H1 (cell line): Measurements from ENCODE around the gene OR51B2. TPM values are rescaled to one million over a fixed set of nuclear protein-coding genes. Genes with fewer than 3 reads are reported as not detected.

Experiments used
- CTCF ChIA-PET: fragments of 300-600 bp; sonication (Branson Sonifier 250); formaldehyde crosslinking; loops from one replicate; lab custom pipeline; 2021; ENCODE audit not compliant: partially characterized antibody; lab: Charles Lee
- POLR2A ChIA-PET: fragments of 300-600 bp; sonication (Branson Sonifier 250); formaldehyde crosslinking; loops from one replicate; lab custom pipeline; 2021; ENCODE audit warnings: inconsistent platforms; ENCODE audit not compliant: partially characterized antibody; lab: Charles Lee
- DNase-seq, 2 experiments: peaks; one replicate each; pipeline versions ENCODE4 v3.0.0 to v3.0.0-alpha.2; 2010 to 2022; ENCODE audit warnings: low spot score in 2 of 2, low read depth in 1 of 2, mixed read lengths in 1 of 2
- FAIRE-seq: peaks from 2 replicates; lab custom pipeline; 2011; peaks lifted over from hg19 to GRCh38; lab: Jason Lieb, UNC
- H2AFZ ChIP-seq: 2 replicates; pipeline ENCODE4 v1.8.1; 2012; ENCODE audit warnings: low read length, inconsistent platforms
- H2AK5ac ChIP-seq: 2 replicates; pipeline ENCODE4 v1.6.1; 2013; ENCODE audit warnings: low read depth, low read length
- H2BK120ac ChIP-seq: replicated peaks from 2 replicates; pipeline ENCODE3; 2013; ENCODE audit warnings: low read depth, low read length, inconsistent platforms
- H2BK12ac ChIP-seq: 2 replicates; pipeline ENCODE4 v1.6.1; 2013; ENCODE audit warnings: low read depth, low read length
- H2BK15ac ChIP-seq: 2 replicates; pipeline ENCODE4 v1.6.1; 2013; ENCODE audit warnings: low read length
- H2BK20ac ChIP-seq: 2 replicates; pipeline ENCODE4 v1.6.1; 2013; ENCODE audit warnings: low read length
- H2BK5ac ChIP-seq: 2 replicates; pipeline ENCODE4 v1.6.1; 2013; ENCODE audit warnings: low read depth, low read length
- H3K14ac ChIP-seq: 2 replicates; pipeline ENCODE4 v1.6.1; 2013; ENCODE audit warnings: inconsistent platforms; ENCODE audit not compliant: insufficient read length
- H3K18ac ChIP-seq: 2 replicates; pipeline ENCODE4 v1.6.1; 2013; ENCODE audit warnings: low read length; ENCODE audit errors: extremely low read depth
- H3K23ac ChIP-seq: 2 replicates; pipeline ENCODE4 v1.6.1; 2013; ENCODE audit warnings: inconsistent platforms; ENCODE audit not compliant: insufficient read length
- H3K23me2 ChIP-seq: 2 replicates; pipeline ENCODE4 v1.6.1; 2013; ENCODE audit warnings: low read depth, low read length
- H3K27ac ChIP-seq: 2 replicates; pipeline ENCODE4 v1.6.1; 2011; ENCODE audit warnings: low read depth, low read length, inconsistent platforms
- H3K27me3 ChIP-seq, 4 experiments: replicated peaks in 1 of 4; 1 replicate in 1 of 4; 2 replicates in 3 of 4; pipeline versions ENCODE4 v1.6.1 to v1.8.1; 2011 to 2013; ENCODE audit warnings: low read length in 3 of 4, mild to moderate bottlenecking in 3 of 4, inconsistent platforms in 2 of 4, mixed read lengths in 2 of 4, moderate library complexity in 1 of 4; ENCODE audit not compliant: control insufficient read depth in 3 of 4, insufficient read depth in 3 of 4; ENCODE audit errors: extremely low read depth in 1 of 4
- H3K36me3 ChIP-seq, 4 experiments: 2 replicates each; pipeline versions ENCODE4 v1.6.1 to v1.8.1; 2011 to 2013; ENCODE audit warnings: mild to moderate bottlenecking in 4 of 4, low read length in 3 of 4, moderate library complexity in 2 of 4, control low read depth in 1 of 4, inconsistent platforms in 1 of 4; ENCODE audit not compliant: insufficient read depth in 4 of 4, control insufficient read depth in 2 of 4
- H3K4ac ChIP-seq: replicated peaks from 2 replicates; pipeline ENCODE3; 2013; ENCODE audit warnings: low read length, low read depth, mixed read lengths, inconsistent platforms; ENCODE audit not compliant: insufficient read length
- H3K4me1 ChIP-seq, 4 experiments: replicated peaks in 1 of 4; 1 replicate in 1 of 4; 2 replicates in 3 of 4; pipeline versions ENCODE4 v1.6.1 to v1.8.1; 2011 to 2013; ENCODE audit warnings: low read length in 3 of 4, inconsistent platforms in 2 of 4, mixed read lengths in 1 of 4; ENCODE audit not compliant: insufficient read depth in 4 of 4, control insufficient read depth in 3 of 4
- H3K4me2 ChIP-seq, 2 experiments: 2 replicates each; pipeline versions ENCODE4 v1.6.1 to v1.8.1; 2011 to 2013; ENCODE audit warnings: low read depth in 2 of 2, low read length in 2 of 2, control low read depth in 1 of 2, inconsistent platforms in 1 of 2, mild to moderate bottlenecking in 1 of 2; ENCODE audit not compliant: insufficient read depth in 1 of 2
- H3K4me3 ChIP-seq, 4 experiments: fragments of 200-600, 300-600 bp in 1 of 4; sonication (generic), shearing (Covaris generic), sonication (Bioruptor Twin) in 1 of 4; 2 replicates each; pipeline versions ENCODE4 v1.5.1 to v1.8.1; 2011 to 2016; ENCODE audit warnings: low read length in 4 of 4, low read depth in 3 of 4, control low read depth in 2 of 4, inconsistent platforms in 2 of 4, mild to moderate bottlenecking in 2 of 4, mixed read lengths in 1 of 4, moderate library complexity in 1 of 4; ENCODE audit not compliant: insufficient read depth in 2 of 4; ENCODE audit errors: extremely low read depth in 1 of 4
- H3K56ac ChIP-seq: replicated peaks from 2 replicates; pipeline ENCODE3; 2013; ENCODE audit warnings: low read depth, mild to moderate bottlenecking, mixed read lengths, low read length, inconsistent platforms; ENCODE audit not compliant: insufficient read length
- H3K79me1 ChIP-seq: 2 replicates; pipeline ENCODE4 v1.6.1; 2013; ENCODE audit warnings: low read depth, low read length, control low read depth
- H3K79me2 ChIP-seq, 2 experiments: 2 replicates each; pipeline versions ENCODE4 v1.6.1 to v1.8.1; 2012 to 2013; ENCODE audit warnings: low read length in 2 of 2, mild to moderate bottlenecking in 2 of 2, inconsistent platforms in 1 of 2; ENCODE audit not compliant: insufficient read depth in 2 of 2, control insufficient read depth in 1 of 2
- H3K9ac ChIP-seq, 4 experiments: replicated peaks in 1 of 4; 1 replicate in 1 of 4; 2 replicates in 3 of 4; pipeline versions ENCODE4 v1.6.1 to v1.8.1; 2011 to 2013; ENCODE audit warnings: low read depth in 3 of 4, low read length in 3 of 4, control low read depth in 2 of 4, mild to moderate bottlenecking in 2 of 4, moderate library complexity in 2 of 4, inconsistent platforms in 1 of 4; ENCODE audit errors: extremely low read depth in 1 of 4
- H3K9me3 ChIP-seq, 2 experiments: 2 replicates each; pipeline versions ENCODE4 v1.6.1 to v1.8.1; 2012 to 2013; ENCODE audit warnings: mild to moderate bottlenecking in 2 of 2, moderate library complexity in 2 of 2, control low read depth in 1 of 2, inconsistent platforms in 1 of 2, low read depth in 1 of 2, low read length in 1 of 2, mixed read lengths in 1 of 2; ENCODE audit not compliant: insufficient read depth in 2 of 2
- H4K20me1 ChIP-seq, 2 experiments: replicated peaks in 1 of 2; 2 replicates each; pipeline versions ENCODE3 to v1.8.1; 2011 to 2013; ENCODE audit warnings: inconsistent platforms in 2 of 2, low read length in 2 of 2, mild to moderate bottlenecking in 1 of 2; ENCODE audit not compliant: insufficient read depth in 2 of 2, control insufficient read depth in 1 of 2
- H4K5ac ChIP-seq: 2 replicates; pipeline ENCODE4 v1.6.1; 2013; ENCODE audit warnings: low read length, low read depth, mixed read lengths, inconsistent platforms; ENCODE audit not compliant: insufficient read length
- H4K8ac ChIP-seq: 2 replicates; pipeline ENCODE4 v1.8.0; 2013; ENCODE audit warnings: mild to moderate bottlenecking, moderate library complexity, low read length, inconsistent platforms; ENCODE audit not compliant: insufficient read depth; ENCODE audit errors: extremely low read depth
- H4K91ac ChIP-seq: replicated peaks from 2 replicates; pipeline ENCODE3; 2013; ENCODE audit warnings: low read length, mixed read lengths, inconsistent platforms; ENCODE audit not compliant: insufficient read length
- E2F6 ChIP-seq: IDR thresholded peaks from 2 replicates; pipeline ENCODE4 v1.6.1; 2012; ENCODE audit warnings: inconsistent platforms
- GTF2F1 ChIP-seq: IDR thresholded peaks from 2 replicates; pipeline ENCODE4 v1.6.1; 2012; ENCODE audit warnings: low read depth, low read length, improper control_type of control experiment, borderline replicate concordance
- WGBS, 2 experiments: shearing (Covaris generic) in 1 of 2; methylation state at CpG; one replicate each; pipeline versions ENCODE4 v1.1.6 to v1.1.7; 2013 to 2015; ENCODE audit warnings: low lambda C conversion rate in 2 of 2, mixed read lengths in 2 of 2, inconsistent platforms in 1 of 2, low coverage in 1 of 2, missing lambda C conversion rate in 1 of 2; ENCODE audit not compliant: insufficient replicate concordance in 2 of 2, insufficient coverage in 1 of 2, insufficient read length in 1 of 2; ENCODE audit errors: extremely low coverage in 1 of 2, missing lambda C conversion rate in 1 of 2; 5-methylcytosine and 5-hydroxymethylcytosine counted together
- polyA plus RNA-seq, 7 experiments: library from polyadenylated mRNA; depleted of rRNA in 3 of 7; stranded (reverse) in 5 of 7; unstranded in 2 of 7; fragments of >200 nt in 5 of 7; fragments of 200-250 nt in 2 of 7; gene quantifications; 1 replicate in 5 of 7; 2 replicates in 1 of 7; 4 replicates in 1 of 7; pipeline versions ENCODE4 v1.2.1 to v1.2.3, GENCODE V29; 2011 to 2013; ENCODE audit warnings: missing spikeins in 2 of 7, mixed read lengths in 2 of 7
- total RNA-seq: library from RNA; stranded (reverse); fragmentation: NEBNext Ultra II Directional; extraction: Animal tissue kit (Norgen Biotek cat#: 25700); gene quantifications from 2 replicates; pipeline ENCODE4 v1.2.1, GENCODE V29; 2021

Gene OR51B2
- total and polyA plus RNA-seq, 2 of the 8 experiments (the other 6 are each of a cell fraction or from before 2014, with no cell fraction given): not detected

DNA sequence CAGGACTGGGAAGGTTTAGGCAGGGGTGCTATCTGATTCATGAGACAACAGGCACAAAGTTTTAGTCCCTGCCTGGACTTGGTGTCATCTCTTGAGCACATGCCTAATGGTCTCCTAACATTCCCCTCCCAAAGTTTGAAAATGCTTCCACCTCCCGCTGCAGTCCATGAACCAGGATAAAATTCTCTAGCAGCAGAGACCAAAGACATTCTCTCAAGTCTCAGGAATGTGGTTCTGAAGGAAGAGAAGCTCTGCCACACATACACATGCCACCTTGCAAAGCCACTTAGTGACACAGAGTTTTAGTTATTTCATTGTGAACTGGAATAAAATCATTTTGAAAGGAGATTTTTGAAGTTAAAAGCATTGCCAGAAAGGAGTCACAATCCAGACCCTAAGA lies 42.8 kb upstream of the OR51B2 start:
- POLR2A ChIA-PET: no interaction called here
- FAIRE-seq (no peak), DNase-seq (no peak)
- Histone ChIP-seq H3K27me3 (no peaks in the 10 kb centered on the region), H3K9me3 (no peaks in the 10 kb centered on the region), H2BK5ac (no peak overlapping the region), H2AK5ac (no peak overlapping the region), H3K27ac (no peak overlapping the region), H3K36me3 (no peaks in the 10 kb centered on the region), H4K5ac (no peak overlapping the region), H3K79me2 (no peaks in the 10 kb centered on the region), H3K9ac (no peak overlapping the region), H3K4ac (no peak overlapping the region), H3K56ac (no peak overlapping the region), H3K23ac (no peak overlapping the region), H4K91ac (no peak overlapping the region), H4K8ac (no peak overlapping the region), H2BK12ac (no peak overlapping the region), H3K4me1 (no peaks in the 10 kb centered on the region), H3K4me2 (no peak overlapping the region), H3K14ac (no peak overlapping the region), H2BK20ac (no peak overlapping the region), H3K18ac (no peak overlapping the region), H4K20me1 (no peaks in the 10 kb centered on the region), H2BK120ac (no peak overlapping the region), H3K23me2 (peaks cover 4% of the 10 kb centered on the region; the same call in 1 of the 2 replicates), H3K4me3 (no peak overlapping the region), H2BK15ac (no peak overlapping the region), H3K79me1 (no peaks in the 10 kb centered on the region), H2AFZ (no peak overlapping the region)
- CTCF ChIA-PET: interaction anchor here (0.6 to 1.2 kb wide), 4 partner anchors 21 to 1287 kb away, joined by 3 to 4 read pairs (median 3); no protein-coding TSS in a partner anchor
- WGBS, 2 experiments: 91% methylated on average over 1 of the region's 1 CpG; no CpG with 5 or more reads in 1 of the 2 experiments
- TF ChIP-seq GTF2F1: no peak
- no peak for TF ChIP-seq E2F6
